NOMO-1 (cell line): ENCODE data around the gene PTS.

Source experiments
- DNase-seq, 2 experiments: peaks; one replicate each; lab custom pipeline; 2025; ENCODE audit not compliant: unreplicated experiment in 2 of 2; lab: John Stamatoyannopoulos, UW

The PTS gene

GRCh38 chr11:112260490-112260889, 34.3 kb downstream of the PTS start, which contains the start of gene PLET1:
Gene PLET1 (minus strand): TSS chr11:112260860. CDS start chr11:112260589, 271 bp downstream.
- no peak for DNase-seq

- DNase-seq, result no peak
These were observed 39.6 kb downstream of the PTS start for GRCh38 chr11:112265659-112266409.

GRCh38 chr11:112266410-112266778, 40.2 kb downstream of the PTS start:
- DNase-seq, result no peak

- no peak for DNase-seq
These were observed 41.0 kb downstream of the PTS start for GRCh38 chr11:112267188-112267591.

GRCh38 chr11:112268406-112268805, 42.2 kb downstream of the PTS start:
- no peak for DNase-seq

GRCh38 chr11:112269139-112269538, 42.9 kb downstream of the PTS start:
- DNase-seq, result no peak

- DNase-seq, result no peak
These were observed 44.4 kb downstream of the PTS start for GRCh38 chr11:112270551-112271180.

GRCh38 chr11:112271242-112271641, 45.0 kb downstream of the PTS start:
- no peak for DNase-seq

GRCh38 chr11:112273066-112273465, 46.8 kb downstream of the PTS start:
- DNase-seq, result no peak

GRCh38 chr11:112274007-112274783, 48.0 kb downstream of the PTS start:
- DNase-seq, result no peak

GRCh38 chr11:112277029-112277428, 50.8 kb downstream of the PTS start:
- DNase-seq, result no peak

GRCh38 chr11:112277941-112278340, 51.7 kb downstream of the PTS start:
- no peak for DNase-seq

- DNase-seq, result no peak
These were observed 52.6 kb downstream of the PTS start for GRCh38 chr11:112278803-112279202.

GRCh38 chr11:112279901-112280267, 53.7 kb downstream of the PTS start:
- peak; percentile 33 to 35 for DNase-seq

GRCh38 chr11:112280268-112281126, 54.3 kb downstream of the PTS start:
- peak; percentile 38 to 75 for DNase-seq

GRCh38 chr11:112281726-112282125, 55.5 kb downstream of the PTS start:
- peak; percentile 30 to 38 for DNase-seq
